OCI-LY1 (cell line): ENCODE results near the gene ZNF664.

Source experiments
- EZH2 ChIP-seq: fragments of 200-600 bp; sonication (generic), shearing (Covaris generic); IDR thresholded peaks from 2 replicates; pipeline ENCODE4 v1.8.0; 2017; ENCODE audit warnings: borderline replicate concordance, mixed run types, mild to moderate bottlenecking, antibody characterized with exemption, low read length, moderate library complexity, mixed read lengths
- TF ChIP-seq, protein P1 (sequence below): fragments of 200-600 bp; sonication (generic), shearing (Covaris generic); IDR thresholded peaks from 2 replicates; pipeline ENCODE4 v1.5.1; 2017; ENCODE audit warnings: mild to moderate bottlenecking, antibody characterized with exemption, low read length, moderate library complexity, mixed read lengths

- TF ChIP-seq, protein P1, sequence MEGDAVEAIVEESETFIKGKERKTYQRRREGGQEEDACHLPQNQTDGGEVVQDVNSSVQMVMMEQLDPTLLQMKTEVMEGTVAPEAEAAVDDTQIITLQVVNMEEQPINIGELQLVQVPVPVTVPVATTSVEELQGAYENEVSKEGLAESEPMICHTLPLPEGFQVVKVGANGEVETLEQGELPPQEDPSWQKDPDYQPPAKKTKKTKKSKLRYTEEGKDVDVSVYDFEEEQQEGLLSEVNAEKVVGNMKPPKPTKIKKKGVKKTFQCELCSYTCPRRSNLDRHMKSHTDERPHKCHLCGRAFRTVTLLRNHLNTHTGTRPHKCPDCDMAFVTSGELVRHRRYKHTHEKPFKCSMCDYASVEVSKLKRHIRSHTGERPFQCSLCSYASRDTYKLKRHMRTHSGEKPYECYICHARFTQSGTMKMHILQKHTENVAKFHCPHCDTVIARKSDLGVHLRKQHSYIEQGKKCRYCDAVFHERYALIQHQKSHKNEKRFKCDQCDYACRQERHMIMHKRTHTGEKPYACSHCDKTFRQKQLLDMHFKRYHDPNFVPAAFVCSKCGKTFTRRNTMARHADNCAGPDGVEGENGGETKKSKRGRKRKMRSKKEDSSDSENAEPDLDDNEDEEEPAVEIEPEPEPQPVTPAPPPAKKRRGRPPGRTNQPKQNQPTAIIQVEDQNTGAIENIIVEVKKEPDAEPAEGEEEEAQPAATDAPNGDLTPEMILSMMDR, result no peak
- no peak for TF ChIP-seq EZH2
Measured at GRCh38 chr12:124041907-124042306, 68.9 kb downstream of the ZNF664 start.
